ENCODE measurements around the gene JAKMIP1. TPM values are rescaled to one million over a fixed set of nuclear protein-coding genes. Genes with fewer than 3 reads are reported as not detected.

JAKMIP1 gene
- total RNA-seq, 1 donor from 2014 or later: 0.13 TPM

DNA sequence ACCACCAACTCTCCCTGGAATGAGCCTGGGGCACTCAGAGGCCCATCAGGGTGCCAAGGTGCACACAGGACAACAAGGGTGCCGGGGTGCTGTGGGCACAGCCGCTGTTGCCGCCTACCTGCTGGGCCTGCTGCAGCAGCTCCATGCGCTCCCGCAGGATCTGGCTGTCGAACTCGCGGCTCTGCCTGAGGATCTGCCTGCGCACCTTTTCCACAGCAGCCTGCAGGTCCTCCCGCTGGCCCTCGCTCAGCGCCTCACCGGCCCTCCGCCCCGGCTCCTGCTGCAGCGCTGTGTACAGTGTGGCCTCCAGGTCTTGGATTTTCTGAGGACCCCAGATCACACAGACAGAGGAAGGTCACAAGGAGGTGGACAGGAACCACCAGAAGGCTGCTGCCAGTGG lies 164.6 kb downstream of the JAKMIP1 start:
- POLR2A ChIA-PET: no interaction called here
- TF ChIP-seq, protein P1, sequence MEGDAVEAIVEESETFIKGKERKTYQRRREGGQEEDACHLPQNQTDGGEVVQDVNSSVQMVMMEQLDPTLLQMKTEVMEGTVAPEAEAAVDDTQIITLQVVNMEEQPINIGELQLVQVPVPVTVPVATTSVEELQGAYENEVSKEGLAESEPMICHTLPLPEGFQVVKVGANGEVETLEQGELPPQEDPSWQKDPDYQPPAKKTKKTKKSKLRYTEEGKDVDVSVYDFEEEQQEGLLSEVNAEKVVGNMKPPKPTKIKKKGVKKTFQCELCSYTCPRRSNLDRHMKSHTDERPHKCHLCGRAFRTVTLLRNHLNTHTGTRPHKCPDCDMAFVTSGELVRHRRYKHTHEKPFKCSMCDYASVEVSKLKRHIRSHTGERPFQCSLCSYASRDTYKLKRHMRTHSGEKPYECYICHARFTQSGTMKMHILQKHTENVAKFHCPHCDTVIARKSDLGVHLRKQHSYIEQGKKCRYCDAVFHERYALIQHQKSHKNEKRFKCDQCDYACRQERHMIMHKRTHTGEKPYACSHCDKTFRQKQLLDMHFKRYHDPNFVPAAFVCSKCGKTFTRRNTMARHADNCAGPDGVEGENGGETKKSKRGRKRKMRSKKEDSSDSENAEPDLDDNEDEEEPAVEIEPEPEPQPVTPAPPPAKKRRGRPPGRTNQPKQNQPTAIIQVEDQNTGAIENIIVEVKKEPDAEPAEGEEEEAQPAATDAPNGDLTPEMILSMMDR (IDR thresholded peaks at IDR 0.05): no peak
- no peaks in the 10 kb centered on the region for H3K9me3 Mint-ChIP-seq
- H3K4me1 Mint-ChIP-seq: no peaks in the 10 kb centered on the region
- H3K4me3 Mint-ChIP-seq: no peak overlapping the region
- no peaks in the 10 kb centered on the region for H3K36me3 Mint-ChIP-seq (ENCODE audit: low read depth)
- peaks cover 4% of the 10 kb centered on the region for H3K27me3 Mint-ChIP-seq
- intact Hi-C loops (cut with micrococcal nuclease): no loop called here
- H3K27ac Mint-ChIP-seq: no peak overlapping the region
- CTCF ChIA-PET: no interaction called here
- ATAC-seq (ENCODE audit: low read depth) (no peak), DNase-seq (no peak)

GRCh38 chr4:6033381-6033780 lies 167.0 kb downstream of the JAKMIP1 start:
- intact Hi-C loops (cut with micrococcal nuclease): no loop called here
- H3K4me3 Mint-ChIP-seq: no peak overlapping the region
- no peaks in the 10 kb centered on the region for H3K4me1 Mint-ChIP-seq
- no peak for ATAC-seq (ENCODE audit: low read depth)
- no peak overlapping the region for H3K27ac Mint-ChIP-seq
- no peaks in the 10 kb centered on the region for H3K9me3 Mint-ChIP-seq
- no peaks in the 10 kb centered on the region for H3K36me3 Mint-ChIP-seq (ENCODE audit: low read depth)
- POLR2A ChIA-PET: no interaction called here
- CTCF ChIA-PET: no interaction called here
- DNase-seq: no peak
- TF ChIP-seq, protein P1 (IDR thresholded peaks at IDR 0.05): no peak
- H3K27me3 Mint-ChIP-seq: peaks cover 4% of the 10 kb centered on the region

GRCh38 chr4:6032249-6033244 lies 167.8 kb downstream of the JAKMIP1 start:
- H3K27me3 Mint-ChIP-seq: peaks cover 4% of the 10 kb centered on the region
- no peaks in the 10 kb centered on the region for H3K36me3 Mint-ChIP-seq (ENCODE audit: low read depth)
- intact Hi-C loops (cut with micrococcal nuclease): no loop called here
- POLR2A ChIA-PET: no interaction called here
- H3K4me3 Mint-ChIP-seq: no peak overlapping the region
- H3K4me1 Mint-ChIP-seq: no peaks in the 10 kb centered on the region
- DNase-seq (no peak), ATAC-seq (ENCODE audit: low read depth) (no peak)
- CTCF ChIA-PET: no interaction called here
- no peak overlapping the region for H3K27ac Mint-ChIP-seq
- TF ChIP-seq, protein P1 (IDR thresholded peaks at IDR 0.05): no peak
- H3K9me3 Mint-ChIP-seq: no peaks in the 10 kb centered on the region

- H3K27ac Mint-ChIP-seq: no peak overlapping the region
- TF ChIP-seq, protein P1 (IDR thresholded peaks at IDR 0.05): no peak
- peaks cover 4% of the 10 kb centered on the region for H3K27me3 Mint-ChIP-seq
- DNase-seq: no peak
- ChIA-PET CTCF (no interaction called here), POLR2A (no interaction called here)
- no peak for ATAC-seq (ENCODE audit: low read depth)
- H3K4me1 Mint-ChIP-seq: no peaks in the 10 kb centered on the region
- H3K36me3 Mint-ChIP-seq (ENCODE audit: low read depth): no peaks in the 10 kb centered on the region
- H3K4me3 Mint-ChIP-seq: no peak overlapping the region
- H3K9me3 Mint-ChIP-seq: no peaks in the 10 kb centered on the region
- intact Hi-C loops (cut with micrococcal nuclease): no loop called here
These were observed 168.5 kb downstream of the JAKMIP1 start for GRCh38 chr4:6031846-6032245.

DNA sequence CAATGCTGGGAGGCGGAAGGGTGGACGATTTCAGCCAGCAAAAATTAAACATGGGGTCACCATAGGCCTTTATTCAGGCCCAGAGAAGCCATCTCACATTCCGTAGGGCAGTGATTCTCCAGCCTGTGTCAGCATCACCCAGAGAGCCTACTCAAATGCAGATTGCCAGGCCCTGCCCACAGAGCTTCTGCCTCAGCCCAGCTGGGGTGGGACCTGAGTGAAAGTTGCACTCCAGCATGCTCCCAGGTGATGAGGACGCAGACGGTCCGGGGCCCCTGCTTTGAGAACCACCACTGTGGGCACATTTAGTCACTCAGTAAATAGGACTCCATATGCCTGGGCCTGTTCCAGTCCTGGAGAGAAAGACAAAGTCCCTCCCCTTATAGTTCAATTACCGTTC lies 169.7 kb downstream of the JAKMIP1 start:
- H3K4me1 Mint-ChIP-seq: no peaks in the 10 kb centered on the region
- POLR2A ChIA-PET: no interaction called here
- CTCF ChIA-PET: no interaction called here
- ATAC-seq (ENCODE audit: low read depth) (no peak), DNase-seq (no peak)
- intact Hi-C loops (cut with micrococcal nuclease): no loop called here
- TF ChIP-seq, protein P1 (IDR thresholded peaks at IDR 0.05): no peak
- no peak overlapping the region for H3K27ac Mint-ChIP-seq
- H3K36me3 Mint-ChIP-seq (ENCODE audit: low read depth): no peaks in the 10 kb centered on the region
- no peak overlapping the region for H3K4me3 Mint-ChIP-seq
- no peaks in the 10 kb centered on the region for H3K9me3 Mint-ChIP-seq
- H3K27me3 Mint-ChIP-seq: peaks cover 4% of the 10 kb centered on the region

Data from activated B cell treated with CpG ODN at 0.5 μM for 24 hours (primary cell).